Cardiac septum (tissue), 1 donor: Measurements from ENCODE around the gene RNF212. TPM values are rescaled to one million over a fixed set of nuclear protein-coding genes. Genes with fewer than 3 reads are reported as not detected.

Experiments used
- DNase-seq: peaks from one replicate; pipeline ENCODE4 v3.0.0-alpha.2; 2020; ENCODE audit warnings: low spot score
- intact Hi-C: fragments of 100-400 bp; cut with DNase I; formaldehyde crosslinking; loops from one replicate; pipeline ENCODE4 v1.14.0; 2022
- total RNA-seq: library from RNA; stranded (reverse); fragmentation: NEBNext Ultra II Directional; extraction: Animal tissue kit (Norgen Biotek cat#: 25700); gene quantifications from one replicate; pipeline ENCODE4 v1.2.1, GENCODE V29; 2021
- donor health status: DM: no; HTN: no; CAD: no.

Gene RNF212
- total RNA-seq, 1 donor from 2014 or later: 1.4 TPM

- intact Hi-C loops: no loop called here
- DNase-seq: no peak
Observed at GRCh38 chr4:1027915-1028238, 85.5 kb downstream of the RNF212 start.

GRCh38 chr4:1027219-1027914, 86.0 kb downstream of the RNF212 start:
- intact Hi-C loops: no loop called here
- DNase-seq: no peak

- DNase-seq: no peak
- intact Hi-C loops: no loop called here
Observed at GRCh38 chr4:1026115-1026514, 87.2 kb downstream of the RNF212 start.

GRCh38 chr4:1024882-1025545, 88.3 kb downstream of the RNF212 start:
- intact Hi-C loops: no loop called here
- DNase-seq: no peak

GRCh38 chr4:1023895-1024740, 89.2 kb downstream of the RNF212 start:
- DNase-seq: no peak
- intact Hi-C loops: no loop called here

- intact Hi-C loops: no loop called here
- no peak for DNase-seq
Observed at GRCh38 chr4:1023075-1023640, 90.2 kb downstream of the RNF212 start.

- intact Hi-C loops: no loop called here
- DNase-seq: no peak
Observed at GRCh38 chr4:1022739-1023066, 90.7 kb downstream of the RNF212 start.

GRCh38 chr4:1022051-1022738, 91.2 kb downstream of the RNF212 start:
- DNase-seq: no peak
- intact Hi-C loops: no loop called here

Other genes with a start within 250 kb of the RNF212 start
- 36.1 TPM for gene GAK, start 181.2 kb downstream of the RNF212 start, total RNA-seq
- gene TMEM175, start 181.1 kb downstream of the RNF212 start, total RNA-seq: 22.7 TPM
- gene DGKQ, start 140.0 kb downstream of the RNF212 start, total RNA-seq: 5.2 TPM
- gene IDUA, start 126.5 kb downstream of the RNF212 start, total RNA-seq: 12.9 TPM
- gene SLC26A1, start 120.2 kb downstream of the RNF212 start, total RNA-seq: 0.22 TPM
- 28.1 TPM for gene FGFRL1, start 101.9 kb downstream of the RNF212 start, total RNA-seq
- gene SPON2, start 59.0 kb upstream of the RNF212 start, total RNA-seq: 19.8 TPM
- gene CTBP1, start 135.6 kb upstream of the RNF212 start, total RNA-seq: 129 TPM
- gene MAEA, start 176.3 kb upstream of the RNF212 start, total RNA-seq: 55.2 TPM
- 10.4 TPM for gene UVSSA, start 233.6 kb upstream of the RNF212 start, total RNA-seq